Stimulated activated CD4-positive, alpha-beta T cell treated with anti-CD3 and anti-CD28 coated beads, Interleukin-15, amount 100 ng/mL, for 1 hour (primary cell): Measurements from ENCODE around the gene LUZP2.

Source experiments
- DNase-seq, 2 donors: peaks; one replicate each; pipeline ENCODE4 v3.0.0-alpha.2; 2020; ENCODE audit warnings: low read depth in 1 of 2, low spot score in 1 of 2

Gene LUZP2

GRCh38 chr11:25066706-25067105 is 569.9 kb downstream of the LUZP2 start:
- DNase-seq, result no peak

GRCh38 chr11:25068451-25068850 is 571.6 kb downstream of the LUZP2 start:
- DNase-seq, result no peak

- DNase-seq, result no peak
Measured at GRCh38 chr11:25094085-25094802, 597.4 kb downstream of the LUZP2 start.

GRCh38 chr11:25119416-25119815 is 622.6 kb downstream of the LUZP2 start:
- DNase-seq, result no peak
